CD14-positive monocyte (primary cell): ENCODE data around the gene LRBA. TPM values are rescaled to one million over a fixed set of nuclear protein-coding genes. Genes with fewer than 3 reads are reported as not detected.

Experiments used
- DNase-seq, 3 donors: peaks; one replicate each; pipeline ENCODE4 v3.0.0-alpha.2; 2011 to 2022
- H2AFZ ChIP-seq: 2 replicates; pipeline ENCODE4 v1.6.0; 2012; ENCODE audit warnings: mild to moderate bottlenecking, low read depth, low read length, inconsistent platforms; ENCODE audit not compliant: insufficient read depth, poor library complexity, severe bottlenecking
- H3K27ac ChIP-seq, 2 donors: 1 replicate in 1 of 2; 2 replicates in 1 of 2; pipeline ENCODE4 v1.5.1; 2012 to 2013; ENCODE audit warnings: low read length in 2 of 2, control low read depth in 1 of 2, inconsistent platforms in 1 of 2, low read depth in 1 of 2, mild to moderate bottlenecking in 1 of 2
- H3K27me3 ChIP-seq, 2 donors: one replicate each; pipeline versions ENCODE4 v1.6.0 to v1.6.1; 2011 to 2013; ENCODE audit warnings: low read length in 2 of 2; ENCODE audit not compliant: control insufficient read depth in 2 of 2, insufficient read depth in 2 of 2
- H3K36me3 ChIP-seq, 2 donors: replicated peaks in 1 of 2; 1 replicate in 1 of 2; 2 replicates in 1 of 2; pipeline versions ENCODE4 v1.5.1 to v1.6.1; 2012 to 2013; ENCODE audit warnings: low read length in 2 of 2, control low read depth in 1 of 2, inconsistent platforms in 1 of 2, mild to moderate bottlenecking in 1 of 2; ENCODE audit not compliant: insufficient read depth in 2 of 2, control insufficient read depth in 1 of 2
- H3K4me1 ChIP-seq, 2 donors: 1 replicate in 1 of 2; 2 replicates in 1 of 2; pipeline versions ENCODE4 v1.5.1 to v1.6.1; 2012 to 2013; ENCODE audit warnings: low read length in 2 of 2, control low read depth in 1 of 2, inconsistent platforms in 1 of 2, mild to moderate bottlenecking in 1 of 2, moderate library complexity in 1 of 2; ENCODE audit not compliant: insufficient read depth in 2 of 2, control insufficient read depth in 1 of 2
- H3K4me2 ChIP-seq: replicated peaks from 2 replicates; pipeline ENCODE3; 2012; ENCODE audit warnings: low read length, moderate library complexity, mild to moderate bottlenecking; ENCODE audit not compliant: poor library complexity, severe bottlenecking; ENCODE audit errors: extremely low read depth
- H3K4me3 ChIP-seq, 3 experiments: fragments of 200-600 bp in 1 of 3; sonication (generic) in 1 of 3; replicated peaks in 1 of 3; 1 replicate in 2 of 3; 2 replicates in 1 of 3; pipeline ENCODE4 v1.5.1; 2011 to 2013; ENCODE audit warnings: low read length in 3 of 3, mild to moderate bottlenecking in 3 of 3, control low read depth in 2 of 3, low read depth in 2 of 3, inconsistent platforms in 1 of 3, moderate library complexity in 1 of 3
- H3K79me2 ChIP-seq: 2 replicates; pipeline ENCODE4 v1.6.0; 2012; ENCODE audit warnings: mild to moderate bottlenecking, control low read depth, inconsistent platforms, low read length, moderate library complexity; ENCODE audit not compliant: insufficient read depth
- H3K9ac ChIP-seq: 2 replicates; pipeline ENCODE4 v1.6.0; 2017; ENCODE audit warnings: low read length, mild to moderate bottlenecking; ENCODE audit not compliant: insufficient read depth, poor library complexity, severe bottlenecking
- H3K9me3 ChIP-seq, 2 donors: replicated peaks in 1 of 2; 1 replicate in 1 of 2; 2 replicates in 1 of 2; pipeline versions ENCODE4 v1.5.1 to v1.6.1; 2012 to 2013; ENCODE audit warnings: low read length in 2 of 2, control low read depth in 1 of 2; ENCODE audit not compliant: control insufficient read depth in 1 of 2, insufficient read depth in 1 of 2
- H4K20me1 ChIP-seq: 2 replicates; pipeline ENCODE4 v1.6.0; 2012; ENCODE audit warnings: mild to moderate bottlenecking, low read length, control low read depth, moderate library complexity; ENCODE audit not compliant: insufficient read depth
- H3K27ac Mint-ChIP-seq, 7 donors: one replicate each; pipeline ENCODE4 v1.8.0; 2020; ENCODE audit warnings: mild to moderate bottlenecking in 7 of 7, mixed read lengths in 7 of 7, moderate library complexity in 6 of 7, inconsistent platforms in 2 of 7
- H3K27me3 Mint-ChIP-seq, 3 donors: one replicate each; pipeline ENCODE4 v1.8.0; 2021 to 2022; ENCODE audit warnings: low read depth in 3 of 3, mild to moderate bottlenecking in 3 of 3, mixed read lengths in 3 of 3, moderate library complexity in 3 of 3, inconsistent platforms in 1 of 3
- H3K36me3 Mint-ChIP-seq, 2 donors: one replicate each; pipeline ENCODE4 v1.8.0; 2020; ENCODE audit warnings: mixed read lengths in 2 of 2, inconsistent platforms in 1 of 2, mild to moderate bottlenecking in 1 of 2
- H3K4me1 Mint-ChIP-seq: one replicate; pipeline ENCODE4 v1.8.0; 2020; ENCODE audit warnings: mild to moderate bottlenecking, mixed read lengths
- H3K4me3 Mint-ChIP-seq, 2 donors: one replicate each; pipeline ENCODE4 v1.8.0; 2020; ENCODE audit warnings: mild to moderate bottlenecking in 2 of 2, mixed read lengths in 2 of 2, moderate library complexity in 1 of 2
- H3K9me3 Mint-ChIP-seq, 7 donors: one replicate each; pipeline ENCODE4 v1.8.0; 2020 to 2022; ENCODE audit warnings: mixed read lengths in 7 of 7, mild to moderate bottlenecking in 6 of 7, moderate library complexity in 6 of 7, inconsistent platforms in 2 of 7
- CTCF ChIP-seq: fragments of 200-600 bp; IDR thresholded peaks from one replicate; pipeline ENCODE4 v1.8.0; 2022; ENCODE audit warnings: antibody characterized with exemption, mild to moderate bottlenecking
- WGBS: methylation state at CpG from one replicate; pipeline ENCODE4 v1.1.5; 2013; ENCODE audit warnings: missing lambda C conversion rate; ENCODE audit not compliant: insufficient coverage; 5-methylcytosine and 5-hydroxymethylcytosine counted together
- intact Hi-C, 2 donors: fragments of 100-400 bp; cut with micrococcal nuclease; formaldehyde crosslinking; loops; one replicate each; pipeline versions ENCODE4 v1.15.0 to v1.15.1; 2023
- polyA plus RNA-seq, 3 donors: library from polyadenylated mRNA; depleted of rRNA in 1 of 3; unstranded in 2 of 3; stranded (reverse) in 1 of 3; fragments of 300-500 nt in 2 of 3; fragments of >200 nt in 1 of 3; fragmentation: Illumina TruSeq in 2 of 3; gene quantifications; 1 replicate in 2 of 3; 2 replicates in 1 of 3; pipeline ENCODE4 v1.2.3, GENCODE V29; 2012 to 2021

LRBA gene
- polyA plus RNA-seq, 3 donors, result 1.5 to 5.5 (median 4.4) TPM

- Mint-ChIP-seq H3K4me1 (peaks cover 7% of the 10 kb centered on the region), H3K27me3 (peaks cover 0 to 5% (median 0%) of the 10 kb centered on the region in 3 donors), H3K27ac (no peak overlapping the region), H3K36me3 (peaks cover 0 to 4% of the 10 kb centered on the region in 2 donors), H3K4me3 (no peak overlapping the region), H3K9me3 (no peaks in the 10 kb centered on the region)
- DNase-seq, result no peak
- Histone ChIP-seq H3K4me2 (no peak overlapping the region), H2AFZ (no peak overlapping the region), H3K79me2 (no peaks in the 10 kb centered on the region), H3K27ac (no peak overlapping the region), H3K4me1 (peaks cover 0 to 8% of the 10 kb centered on the region in 2 donors), H3K36me3 (no peaks in the 10 kb centered on the region), H3K4me3 (no peak overlapping the region), H3K9me3 (no peaks in the 10 kb centered on the region), H4K20me1 (no peaks in the 10 kb centered on the region), H3K27me3 (no peaks in the 10 kb centered on the region), H3K9ac (no peak overlapping the region)
- intact Hi-C loops, result no loop called here
- WGBS, result no CpG with 5 or more reads among the region's 1 CpG
- no peak for TF ChIP-seq CTCF
Observed at GRCh38 chr4:150314031-150314430, 701.1 kb downstream of the LRBA start.

- H3K9me3 Mint-ChIP-seq, result no peaks in the 10 kb centered on the region
- H3K4me1 ChIP-seq, result no peaks in the 10 kb centered on the region
- WGBS, result no CpG with 5 or more reads among the region's 4 CpGs
- no peaks in the 10 kb centered on the region for H4K20me1 ChIP-seq
- H3K36me3 Mint-ChIP-seq, result peaks cover 0 to 6% of the 10 kb centered on the region in 2 donors
- H3K27ac ChIP-seq, result no peak overlapping the region
- no peak overlapping the region for H3K4me3 ChIP-seq
- no peak overlapping the region for H3K4me2 ChIP-seq
- intact Hi-C loops, result no loop called here
- no peak overlapping the region for H3K4me3 Mint-ChIP-seq
- TF ChIP-seq CTCF, result no peak
- H3K27me3 ChIP-seq, result no peaks in the 10 kb centered on the region
- no peak overlapping the region for H3K9ac ChIP-seq
- DNase-seq, result no peak
- no peaks in the 10 kb centered on the region for H3K4me1 Mint-ChIP-seq
- H3K27me3 Mint-ChIP-seq, result peaks cover 0 to 2% (median 0%) of the 10 kb centered on the region in 3 donors
- no peaks in the 10 kb centered on the region for H3K9me3 ChIP-seq
- no peaks in the 10 kb centered on the region for H3K79me2 ChIP-seq
- no peak overlapping the region for H3K27ac Mint-ChIP-seq
- H3K36me3 ChIP-seq, result no peaks in the 10 kb centered on the region
- no peak overlapping the region for H2AFZ ChIP-seq
Observed at GRCh38 chr4:150310159-150310895, 704.8 kb downstream of the LRBA start.
